CD14-positive monocyte (primary cell): ENCODE data around the gene GALNT17. TPM values are rescaled to one million over a fixed set of nuclear protein-coding genes. Genes with fewer than 3 reads are reported as not detected.

Experiments
- DNase-seq, 3 donors: peaks; one replicate each; pipeline ENCODE4 v3.0.0-alpha.2; 2011 to 2022
- H2AFZ ChIP-seq: 2 replicates; pipeline ENCODE4 v1.6.0; 2012; ENCODE audit warnings: mild to moderate bottlenecking, low read depth, low read length, inconsistent platforms; ENCODE audit not compliant: insufficient read depth, poor library complexity, severe bottlenecking
- H3K27ac ChIP-seq, 2 donors: 1 replicate in 1 of 2; 2 replicates in 1 of 2; pipeline ENCODE4 v1.5.1; 2012 to 2013; ENCODE audit warnings: low read length in 2 of 2, control low read depth in 1 of 2, inconsistent platforms in 1 of 2, low read depth in 1 of 2, mild to moderate bottlenecking in 1 of 2
- H3K27me3 ChIP-seq, 2 donors: one replicate each; pipeline versions ENCODE4 v1.6.0 to v1.6.1; 2011 to 2013; ENCODE audit warnings: low read length in 2 of 2; ENCODE audit not compliant: control insufficient read depth in 2 of 2, insufficient read depth in 2 of 2
- H3K36me3 ChIP-seq, 2 donors: replicated peaks in 1 of 2; 1 replicate in 1 of 2; 2 replicates in 1 of 2; pipeline versions ENCODE4 v1.5.1 to v1.6.1; 2012 to 2013; ENCODE audit warnings: low read length in 2 of 2, control low read depth in 1 of 2, inconsistent platforms in 1 of 2, mild to moderate bottlenecking in 1 of 2; ENCODE audit not compliant: insufficient read depth in 2 of 2, control insufficient read depth in 1 of 2
- H3K4me1 ChIP-seq, 2 donors: 1 replicate in 1 of 2; 2 replicates in 1 of 2; pipeline versions ENCODE4 v1.5.1 to v1.6.1; 2012 to 2013; ENCODE audit warnings: low read length in 2 of 2, control low read depth in 1 of 2, inconsistent platforms in 1 of 2, mild to moderate bottlenecking in 1 of 2, moderate library complexity in 1 of 2; ENCODE audit not compliant: insufficient read depth in 2 of 2, control insufficient read depth in 1 of 2
- H3K4me2 ChIP-seq: replicated peaks from 2 replicates; pipeline ENCODE3; 2012; ENCODE audit warnings: low read length, moderate library complexity, mild to moderate bottlenecking; ENCODE audit not compliant: poor library complexity, severe bottlenecking; ENCODE audit errors: extremely low read depth
- H3K4me3 ChIP-seq, 3 experiments: fragments of 200-600 bp in 1 of 3; sonication (generic) in 1 of 3; replicated peaks in 1 of 3; 1 replicate in 2 of 3; 2 replicates in 1 of 3; pipeline ENCODE4 v1.5.1; 2011 to 2013; ENCODE audit warnings: low read length in 3 of 3, mild to moderate bottlenecking in 3 of 3, control low read depth in 2 of 3, low read depth in 2 of 3, inconsistent platforms in 1 of 3, moderate library complexity in 1 of 3
- H3K79me2 ChIP-seq: 2 replicates; pipeline ENCODE4 v1.6.0; 2012; ENCODE audit warnings: mild to moderate bottlenecking, control low read depth, inconsistent platforms, low read length, moderate library complexity; ENCODE audit not compliant: insufficient read depth
- H3K9ac ChIP-seq: 2 replicates; pipeline ENCODE4 v1.6.0; 2017; ENCODE audit warnings: low read length, mild to moderate bottlenecking; ENCODE audit not compliant: insufficient read depth, poor library complexity, severe bottlenecking
- H3K9me3 ChIP-seq, 2 donors: replicated peaks in 1 of 2; 1 replicate in 1 of 2; 2 replicates in 1 of 2; pipeline versions ENCODE4 v1.5.1 to v1.6.1; 2012 to 2013; ENCODE audit warnings: low read length in 2 of 2, control low read depth in 1 of 2; ENCODE audit not compliant: control insufficient read depth in 1 of 2, insufficient read depth in 1 of 2
- H4K20me1 ChIP-seq: 2 replicates; pipeline ENCODE4 v1.6.0; 2012; ENCODE audit warnings: mild to moderate bottlenecking, low read length, control low read depth, moderate library complexity; ENCODE audit not compliant: insufficient read depth
- H3K27ac Mint-ChIP-seq, 7 donors: one replicate each; pipeline ENCODE4 v1.8.0; 2020; ENCODE audit warnings: mild to moderate bottlenecking in 7 of 7, mixed read lengths in 7 of 7, moderate library complexity in 6 of 7, inconsistent platforms in 2 of 7
- H3K27me3 Mint-ChIP-seq, 3 donors: one replicate each; pipeline ENCODE4 v1.8.0; 2021 to 2022; ENCODE audit warnings: low read depth in 3 of 3, mild to moderate bottlenecking in 3 of 3, mixed read lengths in 3 of 3, moderate library complexity in 3 of 3, inconsistent platforms in 1 of 3
- H3K36me3 Mint-ChIP-seq, 2 donors: one replicate each; pipeline ENCODE4 v1.8.0; 2020; ENCODE audit warnings: mixed read lengths in 2 of 2, inconsistent platforms in 1 of 2, mild to moderate bottlenecking in 1 of 2
- H3K4me1 Mint-ChIP-seq: one replicate; pipeline ENCODE4 v1.8.0; 2020; ENCODE audit warnings: mild to moderate bottlenecking, mixed read lengths
- H3K4me3 Mint-ChIP-seq, 2 donors: one replicate each; pipeline ENCODE4 v1.8.0; 2020; ENCODE audit warnings: mild to moderate bottlenecking in 2 of 2, mixed read lengths in 2 of 2, moderate library complexity in 1 of 2
- H3K9me3 Mint-ChIP-seq, 7 donors: one replicate each; pipeline ENCODE4 v1.8.0; 2020 to 2022; ENCODE audit warnings: mixed read lengths in 7 of 7, mild to moderate bottlenecking in 6 of 7, moderate library complexity in 6 of 7, inconsistent platforms in 2 of 7
- WGBS: methylation state at CpG from one replicate; pipeline ENCODE4 v1.1.5; 2013; ENCODE audit warnings: missing lambda C conversion rate; ENCODE audit not compliant: insufficient coverage; 5-methylcytosine and 5-hydroxymethylcytosine counted together
- intact Hi-C, 2 donors: fragments of 100-400 bp; cut with micrococcal nuclease; formaldehyde crosslinking; loops; one replicate each; pipeline versions ENCODE4 v1.15.0 to v1.15.1; 2023
- polyA plus RNA-seq, 3 donors: library from polyadenylated mRNA; depleted of rRNA in 1 of 3; unstranded in 2 of 3; stranded (reverse) in 1 of 3; fragments of 300-500 nt in 2 of 3; fragments of >200 nt in 1 of 3; fragmentation: Illumina TruSeq in 2 of 3; gene quantifications; 1 replicate in 2 of 3; 2 replicates in 1 of 3; pipeline ENCODE4 v1.2.3, GENCODE V29; 2012 to 2021
- TF ChIP-seq, protein P1 (sequence below): fragments of 200-600 bp; IDR thresholded peaks from one replicate; pipeline ENCODE4 v1.8.0; 2022; ENCODE audit warnings: antibody characterized with exemption, mild to moderate bottlenecking

Gene GALNT17
- polyA plus RNA-seq, 3 donors: not detected

- H3K27me3 ChIP-seq: no peaks in the 10 kb centered on the region
- no peaks in the 10 kb centered on the region for H3K36me3 Mint-ChIP-seq
- no peak overlapping the region for H2AFZ ChIP-seq
- peaks cover 0 to 1% (median 0%) of the 10 kb centered on the region in 3 donors for H3K27me3 Mint-ChIP-seq
- no peaks in the 10 kb centered on the region for H4K20me1 ChIP-seq
- H3K27ac ChIP-seq: no peak overlapping the region
- DNase-seq: no peak
- H3K9me3 ChIP-seq: peaks cover 0 to 6% of the 10 kb centered on the region in 2 donors
- H3K9ac ChIP-seq: no peak overlapping the region
- peak overlapping the region in 1 of 7 donors; percentile 15 for H3K27ac Mint-ChIP-seq
- H3K4me3 Mint-ChIP-seq: no peak overlapping the region
- no peak overlapping the region for H3K4me3 ChIP-seq
- peaks cover 0 to 14% (median 9%) of the 10 kb centered on the region in 7 donors for H3K9me3 Mint-ChIP-seq
- no peak overlapping the region for H3K4me2 ChIP-seq
- TF ChIP-seq, protein P1, sequence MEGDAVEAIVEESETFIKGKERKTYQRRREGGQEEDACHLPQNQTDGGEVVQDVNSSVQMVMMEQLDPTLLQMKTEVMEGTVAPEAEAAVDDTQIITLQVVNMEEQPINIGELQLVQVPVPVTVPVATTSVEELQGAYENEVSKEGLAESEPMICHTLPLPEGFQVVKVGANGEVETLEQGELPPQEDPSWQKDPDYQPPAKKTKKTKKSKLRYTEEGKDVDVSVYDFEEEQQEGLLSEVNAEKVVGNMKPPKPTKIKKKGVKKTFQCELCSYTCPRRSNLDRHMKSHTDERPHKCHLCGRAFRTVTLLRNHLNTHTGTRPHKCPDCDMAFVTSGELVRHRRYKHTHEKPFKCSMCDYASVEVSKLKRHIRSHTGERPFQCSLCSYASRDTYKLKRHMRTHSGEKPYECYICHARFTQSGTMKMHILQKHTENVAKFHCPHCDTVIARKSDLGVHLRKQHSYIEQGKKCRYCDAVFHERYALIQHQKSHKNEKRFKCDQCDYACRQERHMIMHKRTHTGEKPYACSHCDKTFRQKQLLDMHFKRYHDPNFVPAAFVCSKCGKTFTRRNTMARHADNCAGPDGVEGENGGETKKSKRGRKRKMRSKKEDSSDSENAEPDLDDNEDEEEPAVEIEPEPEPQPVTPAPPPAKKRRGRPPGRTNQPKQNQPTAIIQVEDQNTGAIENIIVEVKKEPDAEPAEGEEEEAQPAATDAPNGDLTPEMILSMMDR: no peak
- no peaks in the 10 kb centered on the region for H3K36me3 ChIP-seq
- 67% methylated on average over 3 of the region's 5 CpGs for WGBS
- no peaks in the 10 kb centered on the region for H3K4me1 Mint-ChIP-seq
- no peaks in the 10 kb centered on the region for H3K79me2 ChIP-seq
- no peaks in the 10 kb centered on the region for H3K4me1 ChIP-seq
- intact Hi-C loops: no loop called here
Observed at GRCh38 chr7:71543396-71543795, 411.5 kb downstream of the GALNT17 start.

DNA sequence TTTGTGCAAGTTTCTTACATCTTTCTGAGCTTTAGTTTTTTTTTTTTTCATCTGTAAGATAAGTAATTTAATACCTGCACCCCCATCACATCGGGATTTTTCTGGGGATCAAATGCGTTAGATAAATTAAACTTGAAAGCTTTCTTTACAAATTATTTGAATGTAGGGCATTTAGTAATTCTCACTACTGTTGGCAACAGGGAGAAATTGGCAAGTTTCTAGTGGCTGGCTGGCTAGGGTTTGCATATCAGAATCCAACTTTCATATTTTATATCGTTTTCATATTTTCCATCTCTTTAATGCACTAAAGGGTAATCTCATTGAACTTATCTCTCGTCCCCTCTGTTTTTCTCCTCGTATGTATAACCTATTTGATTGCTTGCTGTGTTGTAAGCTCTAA, 412.9 kb downstream of the GALNT17 start:
- H3K36me3 ChIP-seq: no peaks in the 10 kb centered on the region
- no peak overlapping the region for H3K27ac Mint-ChIP-seq
- H3K9me3 Mint-ChIP-seq: peaks cover 0 to 19% (median 7%) of the 10 kb centered on the region in 7 donors
- TF ChIP-seq, protein P1: no peak
- H3K4me3 Mint-ChIP-seq: no peak overlapping the region
- H3K4me1 Mint-ChIP-seq: no peaks in the 10 kb centered on the region
- H3K4me2 ChIP-seq: no peak overlapping the region
- H3K9me3 ChIP-seq: peaks cover 0 to 7% of the 10 kb centered on the region in 2 donors
- H3K27me3 ChIP-seq: no peaks in the 10 kb centered on the region
- intact Hi-C loops: no loop called here
- no peaks in the 10 kb centered on the region for H3K4me1 ChIP-seq
- no peak overlapping the region for H3K27ac ChIP-seq
- no peak for DNase-seq
- H3K4me3 ChIP-seq: no peak overlapping the region
- H2AFZ ChIP-seq: no peak overlapping the region
- no peaks in the 10 kb centered on the region for H3K36me3 Mint-ChIP-seq
- no peak overlapping the region for H3K9ac ChIP-seq
- H3K27me3 Mint-ChIP-seq: peaks cover 0 to 1% (median 0%) of the 10 kb centered on the region in 3 donors
- no peaks in the 10 kb centered on the region for H3K79me2 ChIP-seq
- H4K20me1 ChIP-seq: no peaks in the 10 kb centered on the region
- no CpG with 5 or more reads among the region's 5 CpGs for whole genome bisulfite sequencing
